Measurements from ENCODE around the gene SLC25A33.

DNA sequence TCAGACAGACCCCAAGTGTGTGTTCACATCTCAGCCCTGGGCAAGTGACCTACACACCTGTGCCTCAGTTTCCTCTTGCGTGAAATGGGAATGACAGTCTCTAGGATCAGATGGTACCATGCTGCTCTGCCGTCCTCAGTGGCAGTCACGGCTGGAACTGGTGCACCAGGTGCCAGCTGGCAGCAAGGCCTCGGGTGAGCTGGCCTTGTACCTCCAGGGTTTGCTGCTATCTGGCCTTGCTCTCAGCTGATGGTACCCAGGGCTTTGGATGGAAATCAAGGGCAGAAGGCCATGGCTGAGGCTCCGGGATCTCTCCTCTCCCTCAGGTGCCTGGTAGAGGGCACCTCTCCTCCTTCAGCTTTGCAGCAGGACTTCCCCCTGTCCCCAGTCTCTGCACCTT, 70.7 kb downstream of the SLC25A33 start:
- TF ChIP-seq, protein P1, sequence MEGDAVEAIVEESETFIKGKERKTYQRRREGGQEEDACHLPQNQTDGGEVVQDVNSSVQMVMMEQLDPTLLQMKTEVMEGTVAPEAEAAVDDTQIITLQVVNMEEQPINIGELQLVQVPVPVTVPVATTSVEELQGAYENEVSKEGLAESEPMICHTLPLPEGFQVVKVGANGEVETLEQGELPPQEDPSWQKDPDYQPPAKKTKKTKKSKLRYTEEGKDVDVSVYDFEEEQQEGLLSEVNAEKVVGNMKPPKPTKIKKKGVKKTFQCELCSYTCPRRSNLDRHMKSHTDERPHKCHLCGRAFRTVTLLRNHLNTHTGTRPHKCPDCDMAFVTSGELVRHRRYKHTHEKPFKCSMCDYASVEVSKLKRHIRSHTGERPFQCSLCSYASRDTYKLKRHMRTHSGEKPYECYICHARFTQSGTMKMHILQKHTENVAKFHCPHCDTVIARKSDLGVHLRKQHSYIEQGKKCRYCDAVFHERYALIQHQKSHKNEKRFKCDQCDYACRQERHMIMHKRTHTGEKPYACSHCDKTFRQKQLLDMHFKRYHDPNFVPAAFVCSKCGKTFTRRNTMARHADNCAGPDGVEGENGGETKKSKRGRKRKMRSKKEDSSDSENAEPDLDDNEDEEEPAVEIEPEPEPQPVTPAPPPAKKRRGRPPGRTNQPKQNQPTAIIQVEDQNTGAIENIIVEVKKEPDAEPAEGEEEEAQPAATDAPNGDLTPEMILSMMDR (IDR thresholded peaks at IDR 0.05), result no peak
- no peak for TF ChIP-seq POLR2A (IDR thresholded peaks at IDR 0.05)

Data from uterus (tissue), 2 donors.